Lower lobe of right lung (tissue), 2 donors: ENCODE measurements around the gene CSGALNACT2. TPM values are rescaled to one million over a fixed set of nuclear protein-coding genes. Genes with fewer than 3 reads are reported as not detected.

ENCODE experiments used
- ATAC-seq, 2 donors: fragments of 200-7000 bp; cut with Tn5 transposase; one replicate each; pipeline ENCODE4 v1.9.1; 2020 to 2022; ENCODE audit warnings: mild to moderate bottlenecking in 2 of 2, moderate library complexity in 2 of 2
- DNase-seq: peaks from one replicate; pipeline ENCODE4 v3.0.0-alpha.2; 2020
- H3K27ac ChIP-seq: fragments of 200-600 bp; one replicate; pipeline ENCODE4 v1.8.0; 2022
- H3K27me3 ChIP-seq: fragments of 200-600 bp; one replicate; pipeline ENCODE4 v1.8.0; 2022; ENCODE audit warnings: low read depth
- H3K36me3 ChIP-seq: fragments of 200-600 bp; one replicate; pipeline ENCODE4 v1.8.0; 2022; ENCODE audit warnings: mild to moderate bottlenecking
- H3K4me1 ChIP-seq: fragments of 200-600 bp; one replicate; pipeline ENCODE4 v1.8.0; 2022
- H3K4me3 ChIP-seq: fragments of 200-600 bp; one replicate; pipeline ENCODE4 v1.8.0; 2022; ENCODE audit warnings: mild to moderate bottlenecking
- H3K9me3 ChIP-seq: fragments of 200-600 bp; one replicate; pipeline ENCODE4 v1.8.0; 2022
- CTCF ChIP-seq: fragments of 200-600 bp; IDR thresholded peaks from one replicate; pipeline ENCODE4 v1.8.0; 2022; ENCODE audit warnings: antibody characterized with exemption, mild to moderate bottlenecking
- intact Hi-C: fragments of 100-400 bp; cut with DNase I; formaldehyde crosslinking; loops from one replicate; pipeline ENCODE4 v1.11.0; 2022
- total RNA-seq: library from RNA; stranded (reverse); fragmentation: NEBNext Ultra II Directional; extraction: Animal tissue kit (Norgen Biotek cat#: 25700); gene quantifications from one replicate; pipeline ENCODE4 v1.2.1, GENCODE V29; 2021
- donor health status: DM: no; HTN: yes; CAD: no; lungs with severe emphysema.

Gene CSGALNACT2
- total RNA-seq, 1 donor from 2014 or later, result 36.4 TPM

DNA sequence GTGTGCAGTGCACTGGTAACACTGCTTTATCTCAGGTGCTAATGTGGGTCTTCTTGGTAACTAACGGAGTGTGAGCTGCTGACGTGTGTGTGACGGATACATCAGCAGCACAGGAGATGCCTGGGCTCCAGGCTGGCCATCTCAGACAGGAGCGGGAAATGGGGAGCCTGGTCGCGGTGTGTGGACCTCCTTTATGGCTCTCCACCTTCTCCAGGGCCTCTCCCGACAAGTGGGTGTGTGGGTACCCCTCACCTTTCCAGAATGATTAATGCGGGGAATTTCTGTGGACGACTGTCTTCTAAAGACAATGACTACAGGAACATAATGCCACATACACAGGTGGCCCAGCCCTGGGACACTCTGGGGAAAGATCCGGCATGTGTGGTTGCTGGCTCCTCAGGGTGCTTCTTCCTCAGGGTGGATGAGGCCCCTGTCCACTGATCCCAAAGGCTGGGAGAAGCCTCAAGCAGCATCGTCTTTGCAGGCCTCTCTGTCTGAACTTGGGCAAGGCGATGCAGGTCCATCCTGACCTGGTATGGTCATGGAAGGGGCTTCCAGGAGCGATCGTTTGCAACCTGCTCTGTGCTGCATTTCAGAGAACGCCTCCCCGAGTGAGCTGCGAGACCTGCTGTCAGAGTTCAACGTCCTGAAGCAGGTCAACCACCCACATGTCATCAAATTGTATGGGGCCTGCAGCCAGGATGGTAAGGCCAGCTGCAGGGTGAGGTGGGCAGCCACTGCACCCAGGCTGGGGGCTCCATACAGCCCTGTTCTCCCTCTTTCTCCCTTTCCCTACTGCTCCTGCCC lies 20.3 kb upstream of the CSGALNACT2 start:
- H3K27me3 ChIP-seq, result no peaks in the 10 kb centered on the region

DNA sequence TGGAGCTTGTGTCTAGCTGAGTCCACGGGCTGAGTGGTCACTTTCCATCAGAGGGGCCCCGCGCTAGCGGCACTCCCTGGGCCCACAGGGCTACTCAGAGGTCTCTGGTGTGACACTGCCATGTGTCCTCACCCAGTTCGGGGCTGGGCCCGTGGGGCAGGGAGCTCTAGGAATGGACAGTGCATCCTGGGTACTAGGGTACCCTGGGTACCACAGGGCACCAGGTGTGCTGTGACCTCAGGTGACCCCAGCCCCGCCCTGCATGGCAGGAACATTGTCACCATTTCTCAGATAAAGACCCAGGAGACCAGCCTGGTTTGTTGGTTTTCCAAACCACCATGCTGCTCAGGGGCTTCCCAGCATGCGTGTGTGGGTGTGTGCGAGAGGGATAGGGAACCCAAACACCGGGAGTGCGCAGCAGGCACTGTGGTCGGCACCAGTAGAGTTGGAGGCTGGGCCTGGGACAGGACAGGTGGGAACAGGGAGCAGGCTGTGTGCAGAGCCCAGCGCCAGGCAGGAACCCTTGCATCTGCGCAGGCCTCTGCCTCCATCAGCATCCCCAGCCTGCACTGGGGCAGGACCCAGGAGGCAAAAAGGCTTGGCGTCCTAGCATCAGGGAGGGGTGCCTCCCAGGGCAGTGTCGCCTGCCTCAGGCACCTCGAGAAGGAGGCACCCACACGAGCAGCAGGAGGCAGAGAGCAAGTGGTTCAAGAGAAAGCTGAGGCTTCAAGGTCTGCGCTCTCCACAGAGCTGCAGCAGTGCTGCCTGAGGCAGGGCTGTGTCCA lies 19.4 kb upstream of the CSGALNACT2 start:
- H3K27ac ChIP-seq, result no peak overlapping the region
- DNase-seq (peak; percentile 37), ATAC-seq (no peak)
- no peak overlapping the region for H3K4me3 ChIP-seq
- peaks cover 17% of the 10 kb centered on the region for H3K4me1 ChIP-seq
- no peaks in the 10 kb centered on the region for H3K9me3 ChIP-seq
- no peaks in the 10 kb centered on the region for H3K36me3 ChIP-seq
- intact Hi-C loops, result no loop called here
- no peaks in the 10 kb centered on the region for H3K27me3 ChIP-seq
- no peak for TF ChIP-seq CTCF

More for the DNA sequence above, 20.3 kb upstream of the CSGALNACT2 start:
- ATAC-seq (no peak), DNase-seq (no peak)
- H3K9me3 ChIP-seq, result no peaks in the 10 kb centered on the region
- H3K4me3 ChIP-seq, result no peak overlapping the region
- H3K36me3 ChIP-seq, result no peaks in the 10 kb centered on the region
- intact Hi-C loops, result no loop called here
- TF ChIP-seq CTCF, result no peak
- no peak overlapping the region for H3K27ac ChIP-seq
- H3K4me1 ChIP-seq, result peaks cover 17% of the 10 kb centered on the region

DNA sequence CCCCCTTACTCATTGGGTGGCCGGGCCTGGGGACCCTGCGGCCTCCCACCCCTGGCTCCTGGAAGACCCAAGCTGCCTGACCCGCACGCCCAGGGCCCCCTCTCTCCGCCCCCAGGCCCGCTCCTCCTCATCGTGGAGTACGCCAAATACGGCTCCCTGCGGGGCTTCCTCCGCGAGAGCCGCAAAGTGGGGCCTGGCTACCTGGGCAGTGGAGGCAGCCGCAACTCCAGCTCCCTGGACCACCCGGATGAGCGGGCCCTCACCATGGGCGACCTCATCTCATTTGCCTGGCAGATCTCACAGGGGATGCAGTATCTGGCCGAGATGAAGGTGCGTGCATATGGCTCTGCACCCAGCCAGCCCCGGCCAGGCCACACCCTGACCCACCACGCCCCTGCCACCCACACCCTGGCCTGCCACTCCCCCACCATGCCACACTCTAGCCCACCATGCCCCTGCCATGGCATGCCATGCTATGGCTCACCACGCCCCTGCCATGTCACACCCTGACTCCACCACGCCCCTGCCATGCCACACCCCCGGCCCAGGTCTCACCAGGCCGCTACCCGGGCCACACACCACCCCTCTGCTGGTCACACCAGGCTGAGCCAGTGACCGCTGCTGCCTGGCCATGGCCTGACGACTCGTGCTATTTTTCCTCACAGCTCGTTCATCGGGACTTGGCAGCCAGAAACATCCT lies 18.7 kb upstream of the CSGALNACT2 start:
- TF ChIP-seq CTCF, result no peak
- no peaks in the 10 kb centered on the region for H3K27me3 ChIP-seq
- H3K4me3 ChIP-seq, result no peak overlapping the region
- intact Hi-C loops, result no loop called here
- ATAC-seq, result no peak
- no peak overlapping the region for H3K27ac ChIP-seq
- no peaks in the 10 kb centered on the region for H3K9me3 ChIP-seq
- peak; percentile 45 for DNase-seq
- no peaks in the 10 kb centered on the region for H3K36me3 ChIP-seq
- peaks cover 17% of the 10 kb centered on the region for H3K4me1 ChIP-seq

GRCh38 chr10:43120116-43120928 lies 17.9 kb upstream of the CSGALNACT2 start:
- Histone ChIP-seq H3K4me1 (peaks cover 17% of the 10 kb centered on the region), H3K27ac (no peak overlapping the region), H3K27me3 (no peaks in the 10 kb centered on the region), H3K4me3 (no peak overlapping the region), H3K9me3 (no peaks in the 10 kb centered on the region), H3K36me3 (no peaks in the 10 kb centered on the region)
- peak; percentile 42 for DNase-seq
- intact Hi-C loops, result no loop called here
- TF ChIP-seq CTCF, result no peak
- no peak for ATAC-seq

- H3K9me3 ChIP-seq, result no peaks in the 10 kb centered on the region
- no peaks in the 10 kb centered on the region for H3K27me3 ChIP-seq
- TF ChIP-seq CTCF, result no peak
- intact Hi-C loops, result no loop called here
- no peak overlapping the region for H3K27ac ChIP-seq
- ATAC-seq (peak; percentile 55 to 80), DNase-seq (peak; percentile 66)
- no peaks in the 10 kb centered on the region for H3K36me3 ChIP-seq
- no peak overlapping the region for H3K4me3 ChIP-seq
- peaks cover 17% of the 10 kb centered on the region for H3K4me1 ChIP-seq
Observed at GRCh38 chr10:43120929-43121314, 17.3 kb upstream of the CSGALNACT2 start.
